RWPE2 (cell line): ENCODE results near the gene COPS7A.

Experiments
- ATAC-seq: fragments of 200-7000 bp; cut with Tn5 transposase; 3 replicates; pipeline ENCODE4 v1.9.1; 2021; ENCODE audit warnings: low read depth
- DNase-seq: peaks from one replicate; pipeline ENCODE4 v3.0.0-alpha.2; 2020; ENCODE audit warnings: low spot score
- H3K27ac ChIP-seq: fragments of 450-650 bp; 2 replicates; pipeline ENCODE4 v1.5.1; 2017; ENCODE audit warnings: mild to moderate bottlenecking; ENCODE audit not compliant: poor library complexity, severe bottlenecking
- H3K27me3 ChIP-seq: fragments of 250-450 bp; sonication (Bioruptor Pico); 2 replicates; pipeline ENCODE4 v1.5.1; 2021; ENCODE audit warnings: mild to moderate bottlenecking, moderate library complexity; ENCODE audit not compliant: insufficient read depth, poor library complexity, severe bottlenecking
- H3K36me3 ChIP-seq: fragments of 250-450 bp; sonication (Bioruptor Pico); 2 replicates; pipeline ENCODE4 v1.5.1; 2020; ENCODE audit warnings: low read depth, mild to moderate bottlenecking, moderate library complexity
- H3K4me1 ChIP-seq: fragments of 250-450 bp; sonication (Bioruptor Pico); 2 replicates; pipeline ENCODE4 v1.5.1; 2021; ENCODE audit warnings: mild to moderate bottlenecking, moderate library complexity; ENCODE audit not compliant: insufficient read depth, poor library complexity, severe bottlenecking
- H3K4me3 ChIP-seq: fragments of 250-450 bp; sonication (Bioruptor Pico); 2 replicates; pipeline ENCODE4 v1.5.1; 2021; ENCODE audit warnings: mild to moderate bottlenecking, moderate library complexity; ENCODE audit not compliant: severe bottlenecking
- H3K9me3 ChIP-seq: fragments of 250-450 bp; sonication (Bioruptor Pico); 2 replicates; pipeline ENCODE4 v1.5.1; 2021; ENCODE audit warnings: mild to moderate bottlenecking, moderate library complexity; ENCODE audit not compliant: severe bottlenecking
- CTCF ChIP-seq: fragments of 450-650 bp; IDR thresholded peaks from one replicate; pipeline ENCODE4 v1.5.1; 2017; ENCODE audit warnings: mild to moderate bottlenecking, moderate library complexity; ENCODE audit not compliant: poor library complexity, severe bottlenecking

COPS7A gene

DNA sequence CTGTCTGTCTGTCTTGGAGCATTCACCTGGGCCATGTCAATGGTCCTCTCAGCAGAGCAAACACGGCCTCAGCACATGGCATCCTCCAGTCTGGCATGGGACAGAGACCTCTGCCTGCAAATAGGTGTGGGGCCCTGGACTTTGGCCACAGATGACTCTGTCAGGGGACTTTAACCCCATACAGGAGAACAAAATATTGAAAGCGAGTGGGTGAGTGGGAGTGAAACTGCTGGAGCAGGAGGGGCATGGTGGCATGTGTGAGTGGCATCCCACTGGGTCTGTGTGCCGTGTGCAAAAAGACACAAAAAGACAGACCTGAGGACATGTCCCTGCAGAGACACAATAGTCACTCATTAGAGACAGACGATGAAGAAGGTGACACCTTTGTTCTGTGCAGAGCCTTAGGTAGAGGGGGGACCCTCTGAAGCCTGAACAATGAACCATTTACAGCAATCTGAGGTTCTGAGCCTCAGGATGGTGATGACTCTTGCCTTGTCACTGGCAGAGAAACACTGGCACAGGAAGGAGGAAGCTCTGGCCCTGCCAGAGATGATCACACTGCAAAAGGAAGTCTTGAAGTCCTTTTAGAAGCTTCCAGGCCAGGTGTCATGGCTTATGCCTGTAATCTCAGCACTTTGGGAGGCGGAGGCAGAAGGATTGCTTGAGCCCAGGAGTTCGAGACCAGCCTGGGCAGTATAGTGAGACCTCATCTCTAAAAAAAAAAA, 56.0 kb downstream of the COPS7A start:
- Histone ChIP-seq H3K36me3 (no peaks in the 10 kb centered on the region), H3K27ac (no peak overlapping the region), H3K4me1 (peaks cover 3% of the 10 kb centered on the region), H3K9me3 (no peaks in the 10 kb centered on the region), H3K27me3 (no peaks in the 10 kb centered on the region), H3K4me3 (no peak overlapping the region)
- ATAC-seq (no peak), DNase-seq (no peak)
- no peak for TF ChIP-seq CTCF

GRCh38 chr12:6780573-6780972, 56.7 kb downstream of the COPS7A start:
- Histone ChIP-seq H3K36me3 (no peaks in the 10 kb centered on the region), H3K27me3 (no peaks in the 10 kb centered on the region), H3K4me3 (no peak overlapping the region), H3K9me3 (no peaks in the 10 kb centered on the region), H3K4me1 (peaks cover 3% of the 10 kb centered on the region), H3K27ac (no peak overlapping the region)
- ATAC-seq: no peak
- DNase-seq: no peak
- TF ChIP-seq CTCF: no peak
